COLO668 (cell line): ENCODE results near the gene PHACTR3.

Experiments
- DNase-seq: peaks from one replicate; lab custom pipeline; 2025; ENCODE audit not compliant: unreplicated experiment; lab: John Stamatoyannopoulos, UW

The PHACTR3 gene

DNA sequence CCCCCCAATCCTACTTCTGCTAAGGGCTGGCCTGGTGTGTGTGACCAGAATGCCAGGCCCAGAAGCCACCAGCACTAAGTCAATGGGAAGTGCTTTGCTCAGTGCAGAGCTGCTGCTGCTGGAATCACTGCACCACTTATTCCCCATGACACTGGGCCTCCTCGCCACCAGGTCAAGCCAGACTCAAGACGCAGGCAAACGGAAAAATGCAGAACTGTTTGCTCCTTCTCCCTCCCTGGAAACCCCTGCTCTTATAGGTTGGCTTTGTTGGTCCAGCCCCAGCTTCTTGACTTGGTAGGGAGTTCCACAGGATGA lies 121.9 kb downstream of the PHACTR3 start:
- DNase-seq: no peak

DNA sequence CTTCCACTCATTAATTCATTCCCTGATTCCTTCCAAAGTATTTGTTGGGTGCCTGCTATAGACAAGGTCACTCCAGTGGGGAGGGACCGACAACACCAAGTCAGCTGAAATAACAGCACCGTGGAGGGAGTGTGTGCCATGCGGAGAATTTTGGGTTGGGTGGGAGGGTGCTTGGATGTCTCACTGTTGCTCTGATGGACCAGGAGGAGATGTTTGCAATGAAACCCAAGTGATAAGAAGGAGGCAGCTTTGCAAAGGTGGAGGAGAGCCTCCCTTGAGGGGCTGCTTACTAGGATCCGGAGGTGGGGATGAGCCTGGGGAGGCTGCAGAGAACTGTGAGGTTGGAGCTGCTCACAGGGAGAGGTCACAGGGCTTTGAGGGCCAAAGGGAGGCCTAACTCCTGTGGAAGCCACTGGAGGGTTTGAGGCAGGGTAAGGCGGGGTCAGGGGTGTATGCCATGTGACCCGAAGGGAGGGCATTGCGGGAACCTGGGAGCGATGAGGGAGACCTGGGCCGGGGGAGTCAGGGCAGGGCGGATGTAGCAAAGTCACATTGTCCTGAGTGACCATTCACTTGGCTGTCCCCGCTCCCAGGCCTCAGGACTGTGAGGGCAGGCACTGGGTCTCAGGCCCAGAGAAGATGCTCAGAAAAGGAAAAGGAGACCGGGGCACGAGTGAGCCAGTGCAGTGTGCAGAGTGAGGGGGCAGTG lies 124.5 kb downstream of the PHACTR3 start:
- DNase-seq: no peak

DNA sequence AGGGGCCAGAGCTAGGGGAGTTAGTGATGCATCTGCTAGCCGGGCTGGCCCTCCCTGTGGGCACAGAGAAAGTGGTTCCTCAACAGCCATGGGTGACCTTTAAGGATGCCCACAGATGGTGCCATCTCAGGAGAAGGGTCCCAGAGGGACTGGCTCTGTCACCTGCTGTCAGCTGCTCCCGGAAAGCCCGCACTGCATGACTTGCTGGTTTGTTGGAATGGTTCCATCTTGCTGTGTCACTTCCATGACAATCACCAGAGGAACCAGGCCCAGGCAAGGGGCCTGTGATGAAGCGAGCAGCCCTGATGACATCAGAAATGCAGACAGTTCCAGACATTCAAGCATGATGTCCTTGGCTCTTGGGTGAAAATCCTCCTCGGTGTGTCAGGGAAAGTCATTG lies 125.2 kb downstream of the PHACTR3 start:
- no peak for DNase-seq

DNA sequence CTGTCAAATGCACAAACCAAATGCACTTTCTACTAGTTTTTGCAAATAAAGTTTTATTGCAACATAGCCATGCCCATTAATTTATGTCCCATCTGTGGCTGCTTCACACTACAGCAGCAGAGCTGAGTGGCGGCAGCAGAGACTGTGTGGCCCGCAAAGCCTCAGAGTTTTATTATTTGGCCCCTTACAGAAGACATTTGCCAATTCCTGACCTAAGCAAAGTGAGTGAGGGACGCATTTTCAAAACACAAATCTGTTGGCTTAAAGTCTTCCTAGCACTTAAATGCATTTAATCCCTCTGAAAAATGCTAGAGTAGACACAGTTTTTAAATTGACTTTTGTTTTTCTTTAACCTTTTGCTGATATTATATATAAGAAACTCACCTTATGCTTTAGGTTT lies 126.4 kb downstream of the PHACTR3 start:
- no peak for DNase-seq

DNA sequence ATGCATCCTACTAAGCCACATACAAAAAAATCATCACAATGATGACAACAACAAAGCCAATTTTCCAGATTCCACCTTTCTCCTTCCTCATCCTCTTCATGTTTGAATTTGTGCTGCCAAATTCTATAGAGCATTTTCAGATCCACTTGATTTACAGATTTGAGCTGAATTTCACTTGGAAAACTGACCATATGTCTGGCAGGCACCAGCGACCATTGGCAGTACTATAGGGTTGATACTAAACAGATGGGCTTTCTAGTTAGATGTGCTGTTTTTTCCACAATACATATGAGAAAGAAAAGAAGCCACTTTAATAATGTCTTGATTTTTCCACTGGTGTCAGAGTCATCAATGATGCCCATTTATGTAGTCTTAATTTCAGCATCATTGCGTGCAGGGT lies 127.0 kb downstream of the PHACTR3 start:
- no peak for DNase-seq

DNA sequence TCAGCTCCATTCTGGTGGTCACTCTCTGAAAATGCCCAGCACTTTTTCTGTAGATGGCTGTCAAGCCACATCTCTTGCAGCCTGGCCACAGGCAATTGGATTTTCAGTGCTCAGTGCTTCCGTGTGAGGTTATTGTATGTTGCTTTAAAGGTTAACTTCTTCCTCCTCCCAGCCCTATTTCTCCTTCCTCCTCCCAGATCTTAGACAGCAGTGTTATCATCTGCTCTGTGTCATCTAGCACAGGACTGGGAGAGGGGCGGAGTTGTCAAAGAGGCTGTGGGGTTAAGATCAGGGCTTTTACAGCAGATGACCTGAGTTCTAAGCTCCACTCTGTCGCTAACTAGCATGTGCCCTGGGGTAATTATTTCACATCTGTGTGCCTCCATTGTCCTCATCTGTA lies 129.0 kb downstream of the PHACTR3 start:
- no peak for DNase-seq

DNA sequence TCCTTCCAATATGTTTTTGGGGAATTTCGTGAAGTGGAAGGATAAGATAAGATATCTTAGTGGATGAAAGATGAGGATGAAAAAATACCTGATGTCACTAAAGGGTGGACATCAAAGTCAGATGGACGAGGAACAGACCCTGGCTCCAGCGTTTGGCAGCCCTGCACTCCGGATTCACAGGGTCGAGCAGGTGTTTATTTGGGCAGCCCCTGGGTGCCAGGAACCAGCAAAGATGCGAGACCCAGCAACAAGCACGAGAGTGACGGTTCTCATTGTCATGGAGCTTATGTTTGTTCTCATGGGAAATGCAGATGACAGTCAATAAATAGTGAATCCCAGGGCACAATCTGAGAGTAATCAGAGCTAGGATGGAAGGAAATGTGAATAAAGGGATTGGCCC lies 131.1 kb downstream of the PHACTR3 start:
- DNase-seq: no peak

DNA sequence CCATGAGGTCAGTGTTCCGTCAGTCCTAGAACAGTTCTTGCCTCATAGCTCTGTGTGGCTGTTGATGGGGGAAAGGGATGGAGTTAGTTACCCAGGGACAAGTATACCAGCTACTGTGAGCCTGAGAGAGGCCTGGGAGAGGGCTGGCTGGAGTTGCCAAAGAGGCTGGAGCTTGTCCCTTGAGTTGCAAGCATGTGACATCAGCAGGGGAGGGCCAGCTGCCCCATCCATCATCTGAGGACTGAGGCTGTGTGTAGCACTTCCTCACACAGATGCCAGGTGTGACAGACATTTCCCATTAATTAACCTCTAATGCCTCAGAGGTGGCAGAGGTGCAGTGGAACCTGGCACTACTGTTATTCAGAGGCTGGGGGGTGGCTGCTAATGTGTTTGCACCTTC lies 131.6 kb downstream of the PHACTR3 start:
- DNase-seq: no peak

DNA sequence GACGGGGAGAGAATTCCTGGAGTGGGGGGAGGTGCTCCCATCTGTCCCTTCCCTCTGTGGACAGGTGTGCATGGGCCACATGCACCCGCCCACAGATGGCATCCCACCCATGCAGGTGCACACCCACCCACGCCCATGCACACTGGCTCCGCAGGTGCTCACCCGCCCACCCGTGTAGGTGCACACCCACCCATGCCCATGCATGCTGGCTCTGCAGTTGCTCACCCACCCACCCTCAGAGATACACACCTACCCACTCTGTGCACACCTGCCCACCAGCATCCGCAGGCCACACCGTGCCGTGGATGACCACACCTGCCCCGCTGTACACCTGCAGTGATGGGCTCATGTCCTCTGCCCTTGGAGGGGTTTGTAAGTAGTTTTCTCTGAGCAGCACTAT lies 132.0 kb downstream of the PHACTR3 start:
- no peak for DNase-seq

DNA sequence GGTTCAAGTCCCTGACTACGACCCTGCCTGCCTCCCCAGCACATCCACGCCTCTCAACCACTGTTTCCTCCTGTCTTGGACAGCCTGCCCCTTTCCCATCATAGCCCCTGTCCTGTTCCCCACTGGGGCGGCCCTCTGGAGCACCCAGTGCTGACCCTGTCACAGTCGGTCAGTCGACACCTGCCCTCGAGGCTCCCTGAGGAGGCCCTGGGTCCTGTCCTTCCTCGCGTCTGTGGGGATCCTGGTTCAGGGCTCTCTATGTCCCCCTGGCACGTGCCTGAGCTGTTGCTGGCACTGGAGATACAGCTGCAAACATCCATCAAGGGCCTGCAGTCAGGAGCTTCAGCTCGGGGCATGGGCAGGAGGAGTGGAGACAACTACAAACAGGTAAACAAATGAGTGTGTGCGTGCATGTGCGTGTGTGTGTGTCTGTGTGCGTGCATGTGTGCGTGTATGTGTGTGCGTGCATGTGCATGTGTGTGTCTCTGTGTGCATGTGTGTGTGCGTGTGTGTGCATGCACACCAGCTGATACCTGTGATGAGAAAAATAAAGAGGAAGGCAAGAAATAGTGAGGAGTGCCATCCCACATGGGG lies 132.8 kb downstream of the PHACTR3 start:
- no peak for DNase-seq

DNA sequence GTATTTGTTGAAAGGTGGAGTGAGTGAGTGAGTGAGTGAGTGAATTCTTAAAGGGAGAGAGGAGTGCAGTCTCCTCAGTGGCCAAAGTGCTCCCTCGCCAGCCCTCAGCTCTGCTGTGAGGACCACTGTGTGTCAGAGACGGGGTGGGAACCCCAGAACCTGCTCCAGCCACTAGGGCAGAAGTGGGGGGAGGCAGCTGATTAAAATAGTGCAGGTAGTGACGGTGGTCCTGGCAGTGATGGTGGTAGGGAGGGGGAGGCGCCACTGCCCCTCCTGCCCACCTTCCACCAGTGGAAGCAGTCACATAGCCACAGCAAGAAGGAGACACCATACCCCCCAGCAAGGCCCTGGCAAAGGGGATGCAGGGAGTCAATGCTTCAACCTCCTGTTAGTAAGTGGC lies 133.5 kb downstream of the PHACTR3 start:
- DNase-seq: no peak

DNA sequence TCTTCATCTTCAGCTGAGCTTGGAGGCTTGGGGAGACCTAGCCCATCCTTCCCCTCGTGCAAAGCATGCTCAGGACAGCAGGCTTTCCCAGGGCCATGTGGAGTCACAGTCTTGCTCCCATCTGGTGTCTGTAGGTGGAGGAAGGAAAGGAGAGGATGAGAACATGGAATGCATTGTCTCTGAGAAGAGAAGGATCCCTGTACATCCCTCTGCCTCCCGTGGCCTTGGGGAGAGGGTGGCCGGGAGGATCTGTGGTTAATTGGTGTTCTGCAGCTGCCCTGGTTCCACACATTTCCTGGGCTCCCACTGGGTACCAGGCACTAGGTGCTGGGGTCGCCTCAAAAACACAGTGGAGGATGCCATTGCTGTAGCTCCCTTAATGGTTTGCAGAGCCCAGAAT lies 134.5 kb downstream of the PHACTR3 start:
- no peak for DNase-seq

DNA sequence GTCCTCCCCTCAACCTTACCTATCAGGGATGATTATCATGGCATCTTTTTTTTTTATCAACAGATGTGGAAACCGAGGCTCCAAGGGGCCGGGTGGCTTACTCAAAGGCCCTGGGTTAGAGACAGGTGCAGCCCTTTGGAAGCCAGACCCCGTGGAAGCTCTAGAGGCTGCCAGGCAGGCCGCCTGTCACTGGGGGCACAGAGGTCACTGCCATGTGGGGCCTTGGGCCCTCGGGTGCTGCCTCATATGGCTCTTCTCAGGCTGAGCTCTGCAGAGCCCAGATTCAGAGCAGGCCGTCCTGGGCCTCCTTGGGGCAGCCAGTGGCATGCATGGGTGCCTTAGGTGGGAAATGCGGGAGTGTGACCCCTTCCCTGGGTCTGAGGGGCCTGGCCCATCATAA lies 136.3 kb downstream of the PHACTR3 start:
- DNase-seq: no peak

DNA sequence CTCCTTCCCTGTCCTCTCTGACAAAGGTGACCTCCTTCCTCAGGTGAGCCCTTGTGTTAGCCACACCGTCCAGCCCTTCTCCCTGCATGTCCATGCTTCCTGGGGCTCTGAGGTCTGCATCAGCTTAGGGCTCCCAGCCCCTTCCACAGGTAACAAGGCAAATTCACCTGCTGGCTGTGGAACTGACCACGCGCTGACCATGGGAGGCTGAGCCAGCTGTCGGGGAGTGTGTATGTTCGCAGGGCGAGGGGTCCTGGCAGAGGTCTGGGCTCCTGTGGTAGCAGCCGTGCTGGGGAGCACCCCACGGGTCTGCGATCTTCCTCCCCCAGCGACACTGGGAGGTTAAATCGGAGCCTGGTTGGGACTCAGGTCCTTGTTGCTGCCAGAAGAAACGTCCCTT lies 136.7 kb downstream of the PHACTR3 start:
- DNase-seq: no peak

DNA sequence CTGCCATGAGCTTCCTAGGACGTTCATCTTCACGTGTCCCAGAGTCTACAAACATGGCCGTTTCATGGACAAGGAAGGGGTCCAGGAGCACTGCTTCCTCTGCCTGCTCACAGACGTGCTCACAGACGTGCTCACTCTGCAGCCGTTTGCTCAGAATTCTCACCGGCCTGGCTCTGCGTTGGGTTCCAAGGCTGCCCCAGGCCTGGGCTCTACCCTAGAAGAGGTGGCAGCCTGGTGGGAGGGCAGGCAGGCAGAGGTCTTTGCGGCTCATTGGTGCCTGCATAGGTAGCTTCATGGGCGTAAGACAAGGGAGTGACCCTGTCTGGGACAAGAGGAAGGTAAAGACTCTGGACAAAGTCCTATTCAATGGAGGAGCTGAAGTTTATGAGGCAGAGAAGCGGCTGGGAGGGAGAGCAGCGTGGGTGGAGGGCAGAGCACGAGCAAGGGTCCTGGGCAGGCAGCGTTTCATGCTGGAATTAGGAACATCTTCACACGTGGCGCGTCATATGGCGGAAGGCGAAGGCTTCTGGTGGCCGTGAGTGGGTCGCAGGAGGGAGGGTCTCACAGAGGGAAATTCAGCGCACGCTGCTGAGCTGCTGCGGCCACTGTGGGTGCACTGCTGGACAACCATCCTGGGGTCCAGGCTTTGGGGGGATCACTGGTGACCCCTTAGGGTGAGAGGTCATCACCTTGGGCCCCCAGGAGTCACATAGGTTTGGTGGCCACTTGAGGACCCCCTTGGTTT lies 138.2 kb downstream of the PHACTR3 start:
- DNase-seq: no peak

DNA sequence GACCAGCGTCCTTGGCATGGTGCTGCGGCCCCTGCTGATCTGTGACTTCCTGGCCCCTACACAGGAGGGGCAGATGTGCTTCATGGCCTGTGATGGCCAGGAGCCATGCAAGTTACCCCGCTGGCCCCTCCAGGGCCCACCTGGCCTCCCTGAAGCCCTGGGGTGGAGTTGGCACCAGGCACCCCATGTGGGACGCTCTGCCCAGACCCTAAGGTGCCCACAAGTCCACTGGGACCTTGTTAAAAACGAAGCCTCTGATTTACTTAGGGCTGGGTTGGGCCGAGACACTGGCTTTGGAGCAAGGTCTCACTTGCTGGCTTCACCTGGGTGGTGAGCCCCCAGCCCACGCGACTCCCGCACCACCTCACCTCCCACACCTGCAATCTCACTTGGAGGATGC lies 139.0 kb downstream of the PHACTR3 start:
- DNase-seq: no peak

DNA sequence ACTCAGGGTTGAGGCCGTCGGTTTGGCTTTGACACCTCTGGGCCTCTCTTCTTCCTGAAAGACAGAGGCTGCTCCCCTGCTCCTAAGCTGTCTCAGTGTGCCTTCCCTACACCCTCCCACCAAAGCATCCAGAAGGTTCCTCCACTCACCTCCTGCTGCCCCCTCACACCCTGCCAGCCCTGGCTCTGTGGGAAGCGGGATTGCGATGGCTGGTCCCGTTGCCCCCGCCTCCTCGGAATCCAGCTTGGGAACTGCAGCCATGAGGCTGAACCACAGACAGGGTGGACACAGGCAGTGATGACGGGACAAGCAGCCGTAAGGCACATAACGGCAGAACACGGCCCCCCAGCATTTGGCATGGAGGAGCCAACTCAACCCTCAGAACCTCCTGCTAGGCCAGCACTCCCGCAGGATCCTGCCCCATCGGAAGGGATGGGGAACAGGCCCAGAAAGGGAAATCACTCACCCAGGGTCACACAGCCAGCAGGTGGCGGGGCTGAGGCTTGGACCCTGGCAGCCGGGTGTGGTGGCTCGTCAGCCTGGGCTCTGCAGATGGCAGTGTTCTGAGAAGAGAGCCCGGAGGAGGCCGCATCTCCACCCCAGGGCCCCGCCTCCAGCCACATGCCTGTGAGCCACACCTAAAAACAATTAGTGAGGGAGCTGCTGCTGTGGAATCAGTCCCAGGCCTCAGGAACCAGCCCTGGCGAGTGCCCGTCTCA lies 139.6 kb downstream of the PHACTR3 start:
- DNase-seq: peak; percentile 39

DNA sequence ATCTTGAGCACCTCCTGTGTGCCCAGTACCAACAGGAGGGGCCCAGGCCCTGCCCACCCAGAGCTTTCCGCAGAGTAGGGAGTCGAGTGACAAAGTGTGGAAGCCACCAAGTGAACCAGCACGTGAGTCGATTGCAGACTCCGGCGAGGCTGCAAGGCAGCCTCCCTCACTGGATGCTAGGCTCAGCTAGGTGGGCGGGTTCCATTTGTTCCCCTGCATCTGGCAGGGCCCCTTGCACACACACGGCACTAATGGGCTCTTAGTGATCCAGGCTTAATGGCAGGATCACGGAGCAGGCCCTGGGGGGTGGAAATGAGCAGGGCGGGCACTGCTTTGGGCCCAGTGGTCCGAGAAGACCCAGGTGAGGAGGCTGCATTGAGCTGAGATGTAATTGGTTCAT lies 140.4 kb downstream of the PHACTR3 start:
- no peak for DNase-seq

DNA sequence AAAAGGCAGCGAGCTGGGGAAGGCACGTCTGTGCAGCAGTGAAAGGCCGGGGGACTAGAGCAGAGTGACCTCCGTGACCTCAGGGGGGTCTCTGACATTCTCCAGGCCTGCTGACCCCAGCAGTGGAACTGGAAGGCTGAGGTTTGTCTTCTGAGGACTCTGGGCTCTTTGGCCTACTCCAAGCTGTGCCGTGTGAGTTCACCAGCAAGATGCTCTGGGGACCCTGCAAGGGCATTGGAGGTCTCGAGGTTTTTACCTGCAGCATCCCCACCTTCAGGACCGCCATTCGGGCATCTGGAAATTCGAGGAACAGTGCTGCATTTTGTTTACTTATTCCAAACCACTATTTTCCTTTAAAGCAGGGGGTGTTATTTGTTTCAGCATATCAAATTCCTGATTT lies 140.9 kb downstream of the PHACTR3 start:
- DNase-seq: no peak

DNA sequence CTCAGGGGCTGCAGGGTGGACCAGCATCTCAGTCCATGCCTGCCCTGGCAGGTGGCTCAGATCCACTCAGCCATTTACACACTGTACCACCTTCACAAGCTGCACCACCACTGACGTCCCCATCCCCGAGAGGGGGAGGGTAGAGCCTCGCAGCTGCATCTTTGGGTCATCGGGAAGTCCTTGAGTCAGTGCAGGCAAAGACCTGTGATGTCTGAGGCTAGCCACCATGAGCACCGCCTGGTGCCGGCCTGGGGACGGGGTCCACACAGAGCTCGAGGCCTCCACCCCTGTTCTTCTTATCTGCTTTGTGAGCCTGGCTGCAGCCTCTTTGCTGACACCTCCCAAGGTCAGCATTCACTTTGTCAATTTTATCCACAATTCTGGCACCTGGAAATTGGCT lies 141.4 kb downstream of the PHACTR3 start:
- no peak for DNase-seq

DNA sequence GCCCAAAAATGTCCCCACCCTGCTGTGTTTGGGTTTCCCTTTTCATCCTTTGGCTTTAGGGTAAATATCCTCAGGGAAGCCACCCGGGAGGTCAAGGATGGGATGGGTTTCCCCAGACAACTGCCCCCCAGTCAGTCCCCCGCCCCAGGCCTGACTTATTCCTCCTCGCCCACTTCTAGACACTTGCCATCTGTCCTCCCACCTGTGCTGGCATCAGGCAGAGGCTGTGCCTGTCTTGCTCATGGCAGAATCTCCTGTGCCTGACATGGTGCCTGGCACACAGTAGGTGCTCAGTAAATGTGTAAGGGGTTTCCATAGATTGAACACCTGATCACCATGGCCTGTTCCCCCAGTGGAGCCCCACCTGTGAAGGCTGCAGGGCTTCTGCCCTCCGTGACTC lies 141.8 kb downstream of the PHACTR3 start:
- DNase-seq: no peak
